ENCODE results near the gene TMEM178B. TPM values are rescaled to one million over a fixed set of nuclear protein-coding genes. Genes with fewer than 3 reads are reported as not detected.

TMEM178B gene
- total RNA-seq, 3 donors from 2014 or later (not counting 1 experiment from before 2014, with no cell fraction given), result not detected

GRCh38 chr7:141228482-141228881 is 154.6 kb downstream of the TMEM178B start:
- Histone ChIP-seq H3K4me3 (ENCODE audit: low read length) (no peak overlapping the region), H3K36me3 (ENCODE audit: control insufficient read depth, insufficient read depth, low read length) (no peaks in the 10 kb centered on the region), H3K27me3 (ENCODE audit: control insufficient read depth, insufficient read depth, low read length) (no peaks in the 10 kb centered on the region), H3K4me1 (ENCODE audit: control insufficient read depth, insufficient read depth, low read length) (no peaks in the 10 kb centered on the region), H3K27ac (ENCODE audit: low read length) (no peak overlapping the region), H3K9me3 (ENCODE audit: control insufficient read depth, insufficient read depth, low read length) (no peaks in the 10 kb centered on the region)
- Mint-ChIP-seq H3K27ac (no peak overlapping the region), H3K4me1 (no peaks in the 10 kb centered on the region), H3K27me3 (ENCODE audit: low read depth in 2 of 2) (peaks cover 6 to 21% of the 10 kb centered on the region in 2 donors), H3K9me3 (no peaks in the 10 kb centered on the region), H3K4me3 (no peak overlapping the region), H3K36me3 (no peaks in the 10 kb centered on the region)
- intact Hi-C loops (cut with micrococcal nuclease), result no loop called here
- DNase-seq (no peak), ATAC-seq (no peak)
- WGBS (ENCODE audit: insufficient coverage), result 91% methylated on average over 4 of the region's 5 CpGs
- no peak for TF ChIP-seq CTCF (IDR thresholded peaks at IDR 0.05)

- H3K4me3 Mint-ChIP-seq, result no peak overlapping the region
- intact Hi-C loops (cut with micrococcal nuclease), result no loop called here
- H3K4me1 Mint-ChIP-seq, result no peaks in the 10 kb centered on the region
- no peaks in the 10 kb centered on the region for H3K9me3 Mint-ChIP-seq
- H3K36me3 Mint-ChIP-seq, result no peaks in the 10 kb centered on the region
- DNase-seq (no peak), ATAC-seq (no peak)
- Histone ChIP-seq H3K27me3 (ENCODE audit: control insufficient read depth, insufficient read depth, low read length) (no peaks in the 10 kb centered on the region), H3K36me3 (ENCODE audit: control insufficient read depth, insufficient read depth, low read length) (no peaks in the 10 kb centered on the region), H3K27ac (ENCODE audit: low read length) (no peak overlapping the region), H3K9me3 (ENCODE audit: control insufficient read depth, insufficient read depth, low read length) (no peaks in the 10 kb centered on the region), H3K4me3 (ENCODE audit: low read length) (no peak overlapping the region), H3K4me1 (ENCODE audit: control insufficient read depth, insufficient read depth, low read length) (no peaks in the 10 kb centered on the region)
- H3K27me3 Mint-ChIP-seq (ENCODE audit: low read depth in 2 of 2), result peaks cover 16 to 29% of the 10 kb centered on the region in 2 donors
- TF ChIP-seq CTCF (IDR thresholded peaks at IDR 0.05), result no peak
- H3K27ac Mint-ChIP-seq, result no peak overlapping the region
- 54% methylated on average over 4 of the region's 5 CpGs for WGBS (ENCODE audit: insufficient coverage)
Measured at GRCh38 chr7:141231018-141231792, 157.3 kb downstream of the TMEM178B start.

GRCh38 chr7:141232286-141233051 is 158.6 kb downstream of the TMEM178B start:
- Histone ChIP-seq H3K4me1 (ENCODE audit: control insufficient read depth, insufficient read depth, low read length) (no peaks in the 10 kb centered on the region), H3K36me3 (ENCODE audit: control insufficient read depth, insufficient read depth, low read length) (no peaks in the 10 kb centered on the region), H3K27me3 (ENCODE audit: control insufficient read depth, insufficient read depth, low read length) (no peaks in the 10 kb centered on the region), H3K27ac (ENCODE audit: low read length) (no peak overlapping the region), H3K4me3 (ENCODE audit: low read length) (no peak overlapping the region), H3K9me3 (ENCODE audit: control insufficient read depth, insufficient read depth, low read length) (no peaks in the 10 kb centered on the region)
- no peak for TF ChIP-seq CTCF (IDR thresholded peaks at IDR 0.05)
- H3K27ac Mint-ChIP-seq, result no peak overlapping the region
- no peaks in the 10 kb centered on the region for H3K36me3 Mint-ChIP-seq
- ATAC-seq (no peak), DNase-seq (no peak)
- H3K4me3 Mint-ChIP-seq, result no peak overlapping the region
- no peaks in the 10 kb centered on the region for H3K4me1 Mint-ChIP-seq
- intact Hi-C loops (cut with micrococcal nuclease), result no loop called here
- WGBS (ENCODE audit: insufficient coverage), result 93% methylated on average over 2 of the region's 4 CpGs
- no peaks in the 10 kb centered on the region for H3K9me3 Mint-ChIP-seq
- H3K27me3 Mint-ChIP-seq (ENCODE audit: low read depth in 2 of 2), result peaks cover 16 to 36% of the 10 kb centered on the region in 2 donors

All from natural killer cell (primary cell).